ENCODE data around the gene PLCD1. TPM values are rescaled to one million over a fixed set of nuclear protein-coding genes. Genes with fewer than 3 reads are reported as not detected.

PLCD1 gene
- total RNA-seq, 2 donors from 2014 or later, result 8.7 to 15.5 TPM

- H3K4me1 ChIP-seq, result peaks cover 0 to 21% of the 10 kb centered on the region in 2 donors
- DNase-seq (ENCODE audit: low spot score), result no peak
Measured at GRCh38 chr3:37963635-37964034, 65.8 kb downstream of the PLCD1 start.

GRCh38 chr3:37963016-37963415, 66.4 kb downstream of the PLCD1 start:
- no peaks in the 10 kb centered on the region for H3K9me3 ChIP-seq
- no peaks in the 10 kb centered on the region for H3K27me3 ChIP-seq
- DNase-seq (ENCODE audit: low spot score), result no peak
- H3K36me3 ChIP-seq, result no peaks in the 10 kb centered on the region
- H3K4me3 ChIP-seq, result no peak overlapping the region
- TF ChIP-seq, protein P1, sequence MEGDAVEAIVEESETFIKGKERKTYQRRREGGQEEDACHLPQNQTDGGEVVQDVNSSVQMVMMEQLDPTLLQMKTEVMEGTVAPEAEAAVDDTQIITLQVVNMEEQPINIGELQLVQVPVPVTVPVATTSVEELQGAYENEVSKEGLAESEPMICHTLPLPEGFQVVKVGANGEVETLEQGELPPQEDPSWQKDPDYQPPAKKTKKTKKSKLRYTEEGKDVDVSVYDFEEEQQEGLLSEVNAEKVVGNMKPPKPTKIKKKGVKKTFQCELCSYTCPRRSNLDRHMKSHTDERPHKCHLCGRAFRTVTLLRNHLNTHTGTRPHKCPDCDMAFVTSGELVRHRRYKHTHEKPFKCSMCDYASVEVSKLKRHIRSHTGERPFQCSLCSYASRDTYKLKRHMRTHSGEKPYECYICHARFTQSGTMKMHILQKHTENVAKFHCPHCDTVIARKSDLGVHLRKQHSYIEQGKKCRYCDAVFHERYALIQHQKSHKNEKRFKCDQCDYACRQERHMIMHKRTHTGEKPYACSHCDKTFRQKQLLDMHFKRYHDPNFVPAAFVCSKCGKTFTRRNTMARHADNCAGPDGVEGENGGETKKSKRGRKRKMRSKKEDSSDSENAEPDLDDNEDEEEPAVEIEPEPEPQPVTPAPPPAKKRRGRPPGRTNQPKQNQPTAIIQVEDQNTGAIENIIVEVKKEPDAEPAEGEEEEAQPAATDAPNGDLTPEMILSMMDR (IDR thresholded peaks at IDR 0.05), result no peak
- peaks cover 0 to 16% of the 10 kb centered on the region in 2 donors for H3K4me1 ChIP-seq
- no peak overlapping the region for H3K27ac ChIP-seq

More at GRCh38 chr3:37963635-37964034, 65.8 kb downstream of the PLCD1 start:
- Histone ChIP-seq H3K27ac (no peak overlapping the region), H3K36me3 (no peaks in the 10 kb centered on the region), H3K9me3 (no peaks in the 10 kb centered on the region), H3K27me3 (no peaks in the 10 kb centered on the region), H3K4me3 (no peak overlapping the region)
- TF ChIP-seq, protein P1 (IDR thresholded peaks at IDR 0.05), result no peak

- H3K4me1 ChIP-seq, result peaks cover 0 to 23% of the 10 kb centered on the region in 2 donors
- DNase-seq (ENCODE audit: low spot score), result no peak
- TF ChIP-seq, protein P1 (IDR thresholded peaks at IDR 0.05), result no peak
- H3K27ac ChIP-seq, result no peak overlapping the region
- H3K27me3 ChIP-seq, result no peaks in the 10 kb centered on the region
- no peaks in the 10 kb centered on the region for H3K36me3 ChIP-seq
- H3K9me3 ChIP-seq, result no peaks in the 10 kb centered on the region
- H3K4me3 ChIP-seq, result no peak overlapping the region
Measured at GRCh38 chr3:37961622-37962431, 67.6 kb downstream of the PLCD1 start.

DNA sequence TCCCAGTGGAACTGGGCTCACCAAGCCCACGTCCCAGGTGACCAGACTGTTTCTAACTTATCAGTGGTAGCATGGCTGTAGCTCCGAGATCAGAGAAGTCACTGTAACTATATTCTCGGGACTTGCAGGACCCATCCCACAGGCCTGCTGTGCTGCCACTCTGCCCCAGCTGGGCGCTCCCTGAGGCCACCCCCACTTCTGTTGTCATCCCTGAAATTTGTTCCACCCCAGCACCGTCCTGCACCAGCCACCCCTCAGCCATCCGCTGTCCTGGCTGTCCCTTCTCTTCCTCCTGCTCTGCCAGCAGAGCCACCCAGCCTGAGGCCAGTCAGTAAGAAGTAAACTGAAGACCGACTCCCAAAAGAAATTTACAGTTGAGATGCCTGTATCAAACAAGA, 71.9 kb downstream of the PLCD1 start:
- Histone ChIP-seq H3K4me3 (no peak overlapping the region), H3K9me3 (no peaks in the 10 kb centered on the region), H3K27ac (peak overlapping the region; percentile 55 to 69), H3K36me3 (peaks cover 6% of the 10 kb centered on the region), H3K27me3 (no peaks in the 10 kb centered on the region), H3K4me1 (peaks cover 0 to 44% of the 10 kb centered on the region in 2 donors)
- TF ChIP-seq, protein P1 (IDR thresholded peaks at IDR 0.05), result no peak
- no peak for DNase-seq (ENCODE audit: low spot score)

Small RNAs within 50 kb of the gene (microRNA-seq; reads per million reads assigned to microRNA genes)
- 23.3 to 38.2 reads per million in 2 donors for gene MIR26A1 (ENCODE audit: borderline number of aligned reads in 2 of 2, borderline replicate concordance in 1 of 2)

Other genes starting within 250 kb of the PLCD1 start
- 10 to 100 TPM; 35.1 to 58.4 TPM for gene CTDSPL, start 167.8 kb downstream of the PLCD1 start, total RNA-seq
- 10 to 100 TPM in 1 of 2 donors, 1 to 10 TPM in 1; 4.2 to 12.2 TPM for gene VILL, start 38.9 kb downstream of the PLCD1 start, total RNA-seq
- under 1 TPM; 0.22 to 0.35 TPM for gene DLEC1, start 9.6 kb upstream of the PLCD1 start, total RNA-seq
- gene ACAA1, start 107.5 kb upstream of the PLCD1 start, total RNA-seq, result 10 to 100 TPM; 50.9 to 74.0 TPM
- 10 to 100 TPM in 1 of 2 donors, 1 to 10 TPM in 1; 7.1 to 14.3 TPM for gene MYD88, start 109.0 kb upstream of the PLCD1 start, total RNA-seq
- gene OXSR1, start 135.9 kb upstream of the PLCD1 start, total RNA-seq, result 10 to 100 TPM; 25.8 to 27.2 TPM
- gene SLC22A13, start 236.2 kb upstream of the PLCD1 start, total RNA-seq, result not detected